Rectal smooth muscle tissue (tissue), 1 donor: Measurements from ENCODE around the gene ACTL10.
"Not testable (repeated sequence)": the region's sequence is repeated elsewhere in the genome, so short reads cannot be mapped to it uniquely, and the experiment has no call there.

ENCODE experiments used
- H3K27ac ChIP-seq: one replicate; pipeline ENCODE4 v1.7.0; 2013; ENCODE audit warnings: low read depth, low read length, inconsistent platforms
- H3K27me3 ChIP-seq: one replicate; pipeline ENCODE4 v1.7.0; 2013; ENCODE audit warnings: low read length; ENCODE audit not compliant: control insufficient read depth, insufficient read depth
- H3K36me3 ChIP-seq: one replicate; pipeline ENCODE4 v1.7.0; 2013; ENCODE audit warnings: low read length; ENCODE audit not compliant: control insufficient read depth, insufficient read depth
- H3K4me1 ChIP-seq: one replicate; pipeline ENCODE4 v1.7.0; 2013; ENCODE audit warnings: low read length; ENCODE audit not compliant: control insufficient read depth, insufficient read depth
- H3K4me3 ChIP-seq: one replicate; pipeline ENCODE4 v1.7.0; 2013; ENCODE audit warnings: low read length
- H3K9ac ChIP-seq: one replicate; pipeline ENCODE4 v1.7.0; 2013; ENCODE audit warnings: low read length

The ACTL10 gene

GRCh38 chr20:33640287-33640686 is 26.5 kb upstream of the ACTL10 start:
- peaks cover 30% of the 10 kb centered on the region for H3K36me3 ChIP-seq
- no peaks in the 10 kb centered on the region for H3K4me1 ChIP-seq
- no peaks in the 10 kb centered on the region for H3K27me3 ChIP-seq
- H3K9ac ChIP-seq = no peak overlapping the region
- no peak overlapping the region for H3K27ac ChIP-seq
- H3K4me3 ChIP-seq = no peak overlapping the region

- Histone ChIP-seq H3K9ac (no peak overlapping the region), H3K36me3 (peaks cover 14% of the 10 kb centered on the region), H3K27ac (no peak overlapping the region), H3K4me3 (no peak overlapping the region), H3K4me1 (peaks cover 12% of the 10 kb centered on the region), H3K27me3 (no peaks in the 10 kb centered on the region)
Observed at GRCh38 chr20:33644313-33645071, 22.3 kb upstream of the ACTL10 start.

DNA sequence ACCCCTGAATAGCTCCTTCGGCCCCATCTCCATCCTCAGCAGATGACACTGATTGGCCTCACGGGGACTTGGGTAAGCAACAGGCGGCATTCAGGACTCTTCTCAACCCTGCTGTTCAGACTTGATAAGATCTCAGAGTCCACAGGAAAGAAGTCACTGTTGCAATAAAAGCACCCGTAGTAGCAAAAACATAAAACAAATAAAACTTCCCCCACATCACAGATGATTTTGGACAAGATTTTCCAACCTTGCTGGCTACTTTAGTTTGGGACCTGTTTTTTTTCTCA is 21.7 kb upstream of the ACTL10 start:
- Histone ChIP-seq H3K27ac (no peak overlapping the region), H3K36me3 (peaks cover 11% of the 10 kb centered on the region), H3K27me3 (no peaks in the 10 kb centered on the region), H3K4me1 (peaks cover 13% of the 10 kb centered on the region), H3K4me3 (no peak overlapping the region), H3K9ac (no peak overlapping the region)

- Histone ChIP-seq H3K4me1 (peaks cover 13% of the 10 kb centered on the region), H3K4me3 (no peak overlapping the region), H3K9ac (no peak overlapping the region), H3K36me3 (peaks cover 10% of the 10 kb centered on the region), H3K27ac (no peak overlapping the region), H3K27me3 (no peaks in the 10 kb centered on the region)
Observed at GRCh38 chr20:33645396-33645795, 21.3 kb upstream of the ACTL10 start.

DNA sequence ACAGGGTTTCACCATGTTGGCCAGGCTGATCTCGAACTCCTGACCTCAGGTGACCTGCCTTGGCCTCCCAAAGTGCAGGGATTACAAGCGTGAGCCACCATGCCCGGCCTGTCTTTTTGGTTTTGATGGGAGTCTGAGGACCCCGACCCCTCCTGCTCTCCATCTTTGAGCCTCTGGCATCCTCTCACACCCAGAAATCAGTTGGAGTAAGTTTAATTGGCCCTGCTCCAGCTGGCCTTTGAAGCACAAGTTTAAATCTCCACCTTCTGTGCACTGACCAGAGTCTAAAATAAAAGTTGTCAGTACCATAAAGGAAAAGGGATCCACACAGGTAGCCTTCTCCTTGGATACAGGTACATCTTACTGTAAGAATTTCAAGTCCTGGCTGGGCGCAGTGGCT is 20.6 kb upstream of the ACTL10 start:
- H3K4me1 ChIP-seq = peaks cover 13% of the 10 kb centered on the region
- no peak overlapping the region for H3K4me3 ChIP-seq
- H3K27me3 ChIP-seq = no peaks in the 10 kb centered on the region
- H3K9ac ChIP-seq = no peak overlapping the region
- no peak overlapping the region for H3K27ac ChIP-seq
- H3K36me3 ChIP-seq = peaks cover 10% of the 10 kb centered on the region

GRCh38 chr20:33646959-33647602 is 19.7 kb upstream of the ACTL10 start:
- not testable (repeated sequence) for H3K36me3 ChIP-seq, H3K9ac ChIP-seq, H3K27me3 ChIP-seq, H3K4me3 ChIP-seq, H3K27ac ChIP-seq
- peaks cover 13% of the 10 kb centered on the region for H3K4me1 ChIP-seq

DNA sequence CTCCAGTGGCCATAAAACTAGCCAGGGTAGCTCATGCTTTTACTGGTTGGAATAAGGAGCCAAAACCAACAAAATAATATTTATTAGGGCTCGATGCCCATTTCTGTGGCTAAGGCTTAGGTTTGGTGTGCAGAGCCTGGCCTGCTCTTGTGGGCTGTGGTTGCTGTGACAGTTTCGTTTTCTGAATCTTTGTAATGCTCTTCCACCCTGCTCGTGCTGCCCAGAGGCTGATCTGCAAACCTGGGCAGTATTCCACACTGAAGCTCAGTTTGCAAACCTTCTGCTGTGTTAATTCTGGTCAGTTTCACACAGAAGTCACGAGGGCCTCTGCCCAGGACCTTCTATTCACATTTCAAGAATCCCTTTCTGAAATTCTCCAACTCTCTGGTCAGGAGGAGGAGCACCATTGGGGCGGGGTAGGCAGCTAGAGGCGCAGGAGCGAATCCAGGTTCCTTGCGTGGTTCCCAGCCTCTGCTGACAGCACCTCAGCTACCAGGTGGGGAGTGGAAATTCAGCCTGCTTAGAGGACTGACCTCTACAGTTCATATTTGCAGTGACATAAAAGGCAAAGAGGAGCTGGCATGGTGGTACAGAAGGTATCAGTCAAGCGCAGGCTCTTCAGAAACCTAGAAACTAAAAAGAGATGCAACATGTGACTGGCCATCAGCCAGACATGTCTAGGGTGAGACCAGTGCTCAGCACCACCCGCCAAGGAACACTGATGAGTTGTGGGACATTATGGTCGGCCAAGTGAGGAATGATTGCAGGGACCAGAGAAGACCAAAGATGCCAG is 18.9 kb upstream of the ACTL10 start:
- Histone ChIP-seq H3K9ac (no peak overlapping the region), H3K4me1 (peaks cover 13% of the 10 kb centered on the region), H3K27ac (peak overlapping the region; percentile 20), H3K36me3 (peaks cover 8% of the 10 kb centered on the region), H3K4me3 (no peak overlapping the region), H3K27me3 (no peaks in the 10 kb centered on the region)

- Histone ChIP-seq H3K9ac (no peak overlapping the region), H3K4me3 (no peak overlapping the region), H3K27me3 (no peaks in the 10 kb centered on the region), H3K27ac (no peak overlapping the region), H3K36me3 (peaks cover 8% of the 10 kb centered on the region), H3K4me1 (peaks cover 18% of the 10 kb centered on the region)
Observed at GRCh38 chr20:33648396-33649004, 18.2 kb upstream of the ACTL10 start.

GRCh38 chr20:33649201-33649681 is 17.5 kb upstream of the ACTL10 start:
- Histone ChIP-seq H3K4me3 (no peak overlapping the region), H3K27me3 (no peaks in the 10 kb centered on the region), H3K36me3 (peaks cover 6% of the 10 kb centered on the region), H3K27ac (no peak overlapping the region), H3K9ac (no peak overlapping the region), H3K4me1 (peaks cover 21% of the 10 kb centered on the region)

DNA sequence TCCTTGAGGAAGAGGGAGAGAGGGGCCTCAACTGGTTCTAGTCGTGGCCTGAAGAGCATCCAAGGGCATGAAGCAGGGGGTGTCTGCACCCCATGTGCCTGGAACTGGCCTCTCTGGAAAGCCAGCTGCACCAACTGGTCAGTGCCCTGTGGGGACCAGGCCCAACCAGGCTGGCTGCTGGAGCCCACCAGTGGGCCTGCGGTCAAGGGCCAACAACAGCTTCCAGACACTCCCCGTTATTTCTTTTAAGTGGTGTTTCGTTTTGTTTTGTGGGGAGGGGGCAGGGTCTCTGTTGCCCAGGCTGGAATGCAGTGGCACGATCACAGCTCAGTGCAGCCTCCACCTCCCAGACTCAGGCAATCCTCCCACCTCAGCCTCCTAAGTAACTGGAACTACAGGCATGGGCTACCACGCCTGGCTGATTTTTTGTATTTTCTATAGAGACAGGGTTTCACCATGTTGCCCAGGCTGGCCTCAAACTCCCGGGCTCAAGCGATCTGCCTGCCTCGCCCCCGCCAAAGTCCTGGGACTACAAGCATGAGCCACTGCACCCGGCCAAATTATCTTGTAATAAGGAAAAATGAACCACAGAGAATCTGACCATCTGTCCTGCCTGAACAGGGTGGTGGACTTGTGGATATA is 16.5 kb upstream of the ACTL10 start:
- peaks cover 21% of the 10 kb centered on the region for H3K4me1 ChIP-seq
- H3K27ac ChIP-seq = no peak overlapping the region

DNA sequence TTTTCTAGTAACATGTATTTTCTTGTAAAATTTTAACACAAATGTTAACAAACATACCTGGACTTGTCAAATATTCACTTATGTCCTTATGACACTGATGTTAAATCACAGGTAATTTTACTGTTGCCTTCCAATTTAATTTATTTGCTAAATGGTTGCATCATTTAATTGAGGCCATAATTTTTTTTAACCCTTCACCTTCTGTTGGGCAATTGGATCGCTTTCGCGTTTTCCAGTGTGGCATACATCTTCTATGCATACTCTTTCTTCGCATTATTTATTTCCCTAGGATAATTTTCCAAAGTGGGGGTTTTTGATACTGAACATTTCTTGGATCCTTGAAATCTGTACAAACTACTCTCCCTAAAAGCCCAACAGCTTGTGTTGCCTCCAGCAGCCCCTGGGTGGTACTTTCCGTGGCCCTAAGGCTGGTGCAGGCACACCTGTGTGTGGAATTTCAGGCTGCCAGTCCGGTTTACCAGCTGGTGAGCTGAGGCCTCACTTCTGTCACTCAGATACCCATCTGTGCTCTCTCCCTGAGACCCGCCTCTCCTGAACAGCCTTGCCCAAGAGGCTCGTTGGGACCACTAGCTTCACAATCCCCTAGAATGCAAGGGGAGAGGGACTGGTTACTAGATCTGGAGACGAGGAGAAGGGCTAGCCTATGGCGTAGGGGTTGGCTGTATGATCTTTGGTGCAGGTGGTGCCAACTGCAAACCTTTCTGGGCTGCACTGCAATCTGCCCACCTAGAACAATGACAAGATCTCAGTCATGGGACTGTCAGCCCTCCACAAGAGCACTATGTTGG is 15.8 kb upstream of the ACTL10 start:
- Histone ChIP-seq H3K36me3 (no peaks in the 10 kb centered on the region), H3K9ac (no peak overlapping the region), H3K27ac (no peak overlapping the region), H3K27me3 (no peaks in the 10 kb centered on the region), H3K4me1 (peaks cover 21% of the 10 kb centered on the region), H3K4me3 (no peak overlapping the region)

More for the DNA sequence above, 16.5 kb upstream of the ACTL10 start:
- Histone ChIP-seq H3K4me3 (no peak overlapping the region), H3K36me3 (no peaks in the 10 kb centered on the region), H3K9ac (no peak overlapping the region), H3K27me3 (no peaks in the 10 kb centered on the region)
